ENCODE measurements around the gene TRHDE.

GRCh38 chr12:72448089-72448488, 175.9 kb downstream of the TRHDE start:
- TF ChIP-seq CTCF (IDR thresholded peaks at IDR 0.05) (no peak), CREB1 (CRISPR knock-in tag; IDR thresholded peaks at IDR 0.05) (no peak), CBFB (CRISPR knock-in tag; IDR thresholded peaks at IDR 0.05; ENCODE audit: low read depth) (no peak), ZNF263 (CRISPR knock-in tag; IDR thresholded peaks at IDR 0.05; ENCODE audit: low read depth) (no peak), ZBTB43 (CRISPR knock-in tag; IDR thresholded peaks at IDR 0.05) (no peak), ATF6 (CRISPR knock-in tag; IDR thresholded peaks at IDR 0.05) (no peak), ZNF281 (CRISPR knock-in tag; IDR thresholded peaks at IDR 0.05) (no peak), ZNF317 (CRISPR knock-in tag; IDR thresholded peaks at IDR 0.05; ENCODE audit: borderline replicate concordance, low read depth) (no peak), HMGXB4 (CRISPR knock-in tag; IDR thresholded peaks at IDR 0.05) (no peak), ZNF138 (CRISPR knock-in tag; conservative IDR thresholded peaks at IDR 0.05) (no peak), ZNF532 (CRISPR knock-in tag; IDR thresholded peaks at IDR 0.05; ENCODE audit: borderline replicate concordance) (no peak), NR3C1 (CRISPR knock-in tag; conservative IDR thresholded peaks at IDR 0.05; ENCODE audit: low read depth) (no peak), MAX (CRISPR knock-in tag; IDR thresholded peaks at IDR 0.05) (no peak)
